H9 (cell line): ENCODE measurements around the gene DMRTB1. TPM values are rescaled to one million over a fixed set of nuclear protein-coding genes. Genes with fewer than 3 reads are reported as not detected.
A peak's percentile ranks its signal among the peaks of the same experiment; 100 is the strongest.

ENCODE experiments used
- DNase-seq: peaks from one replicate; pipeline ENCODE4 v3.0.0-alpha.2; 2017
- H2AFZ ChIP-seq: one replicate; pipeline ENCODE4 v1.6.1; 2013; ENCODE audit warnings: mild to moderate bottlenecking, low read length, control low read depth, moderate library complexity
- H2AK5ac ChIP-seq: 2 replicates; pipeline ENCODE4 v1.6.1; 2013; ENCODE audit warnings: low read length, control low read depth, mixed read lengths; ENCODE audit not compliant: insufficient read length
- H2BK120ac ChIP-seq: one replicate; pipeline ENCODE4 v1.6.1; 2013; ENCODE audit warnings: low read depth, mild to moderate bottlenecking, low read length, control low read depth, inconsistent platforms; ENCODE audit not compliant: poor library complexity, severe bottlenecking
- H2BK12ac ChIP-seq: 2 replicates; pipeline ENCODE4 v1.6.1; 2013; ENCODE audit warnings: low read length, control low read depth, mixed read lengths, low read depth; ENCODE audit not compliant: insufficient read length
- H2BK15ac ChIP-seq: 2 replicates; pipeline ENCODE4 v1.6.1; 2013; ENCODE audit warnings: low read depth, low read length, control low read depth
- H2BK20ac ChIP-seq: one replicate; pipeline ENCODE4 v1.6.1; 2013; ENCODE audit warnings: low read depth, mild to moderate bottlenecking, low read length, control low read depth, inconsistent platforms; ENCODE audit not compliant: poor library complexity, severe bottlenecking
- H2BK5ac ChIP-seq: 2 replicates; pipeline ENCODE4 v1.6.1; 2013; ENCODE audit warnings: low read length, control low read depth, mixed read lengths; ENCODE audit not compliant: insufficient read length
- H3K14ac ChIP-seq: 2 replicates; pipeline ENCODE4 v1.6.1; 2013; ENCODE audit warnings: low read length, control low read depth; ENCODE audit not compliant: insufficient read depth
- H3K18ac ChIP-seq: 2 replicates; pipeline ENCODE4 v1.6.1; 2013; ENCODE audit warnings: low read depth, mild to moderate bottlenecking, mixed read lengths, low read length, control low read depth; ENCODE audit not compliant: insufficient read length
- H3K23ac ChIP-seq: 2 replicates; pipeline ENCODE4 v1.6.1; 2013; ENCODE audit warnings: low read length, control low read depth, mixed read lengths, low read depth; ENCODE audit not compliant: insufficient read length
- H3K23me2 ChIP-seq: 2 replicates; pipeline ENCODE4 v1.6.1; 2013; ENCODE audit warnings: low read depth, mild to moderate bottlenecking, mixed read lengths, low read length, control low read depth; ENCODE audit not compliant: insufficient read length, poor library complexity, severe bottlenecking
- H3K27ac ChIP-seq: 2 replicates; pipeline ENCODE4 v1.5.1; 2013; ENCODE audit warnings: low read length, control low read depth, mixed read lengths, low read depth; ENCODE audit not compliant: insufficient read length
- H3K27me3 ChIP-seq: 2 replicates; pipeline ENCODE4 v1.6.1; 2013; ENCODE audit warnings: low read length, control low read depth, inconsistent platforms; ENCODE audit not compliant: insufficient read depth
- H3K4ac ChIP-seq: 2 replicates; pipeline ENCODE4 v1.6.1; 2013; ENCODE audit warnings: low read depth, mild to moderate bottlenecking, control low read depth, inconsistent platforms, low read length, moderate library complexity
- H3K4me1 ChIP-seq: 2 replicates; pipeline ENCODE4 v1.6.1; 2013; ENCODE audit warnings: low read length, control low read depth, inconsistent platforms; ENCODE audit not compliant: insufficient read depth
- H3K4me2 ChIP-seq: 2 replicates; pipeline ENCODE4 v1.6.1; 2013; ENCODE audit warnings: low read length, control low read depth, mixed read lengths; ENCODE audit not compliant: insufficient read length, insufficient read depth
- H3K56ac ChIP-seq: 2 replicates; pipeline ENCODE4 v1.6.1; 2013; ENCODE audit warnings: low read depth, mild to moderate bottlenecking, mixed read lengths, low read length, control low read depth; ENCODE audit not compliant: insufficient read length
- H3K79me1 ChIP-seq: 2 replicates; pipeline ENCODE4 v1.6.1; 2013; ENCODE audit warnings: low read depth, mild to moderate bottlenecking, moderate library complexity, low read length, control low read depth, inconsistent platforms; ENCODE audit not compliant: insufficient read depth, poor library complexity, severe bottlenecking
- H3K79me2 ChIP-seq: 2 replicates; pipeline ENCODE4 v1.6.1; 2013; ENCODE audit warnings: low read length, control low read depth, inconsistent platforms; ENCODE audit not compliant: insufficient read depth
- H3K9ac ChIP-seq: 2 replicates; pipeline ENCODE4 v1.6.1; 2013; ENCODE audit warnings: low read length, control low read depth, mixed read lengths; ENCODE audit not compliant: insufficient read length; ENCODE audit errors: extremely low read depth
- H3K9me3 ChIP-seq: one replicate; pipeline ENCODE4 v1.6.1; 2013; ENCODE audit warnings: low read depth, low read length, inconsistent platforms; ENCODE audit not compliant: control insufficient read depth
- H3T11ph ChIP-seq: one replicate; pipeline ENCODE4 v1.6.1; 2013; ENCODE audit warnings: mild to moderate bottlenecking, low read length, control low read depth, inconsistent platforms
- H4K20me1 ChIP-seq: one replicate; pipeline ENCODE4 v1.6.1; 2013; ENCODE audit not compliant: control insufficient read depth, insufficient read length, insufficient read depth
- H4K5ac ChIP-seq: 2 replicates; pipeline ENCODE4 v1.6.1; 2013; ENCODE audit warnings: low read depth, mild to moderate bottlenecking, mixed read lengths, low read length, control low read depth; ENCODE audit not compliant: insufficient read length
- H4K8ac ChIP-seq: replicated peaks from 2 replicates; pipeline ENCODE4 v1.6.1; 2013; ENCODE audit warnings: low read length, control low read depth, mixed read lengths, low read depth; ENCODE audit not compliant: insufficient read length
- H4K91ac ChIP-seq: 2 replicates; pipeline ENCODE4 v1.6.1; 2013; ENCODE audit warnings: low read depth, mild to moderate bottlenecking, moderate library complexity, mixed read lengths, low read length, control low read depth; ENCODE audit not compliant: insufficient read length
- H3K27ac Mint-ChIP-seq, 3 experiments: 2 replicates in 2 of 3; 3 replicates in 1 of 3; pipeline ENCODE4 v1.8.0; 2020 to 2021; ENCODE audit warnings: mixed read lengths in 3 of 3, mild to moderate bottlenecking in 1 of 3, moderate library complexity in 1 of 3
- H3K27me3 Mint-ChIP-seq: 2 replicates; pipeline ENCODE4 v1.8.0; 2021; ENCODE audit warnings: low read depth, mild to moderate bottlenecking, moderate library complexity, mixed read lengths
- H3K36me3 Mint-ChIP-seq, 3 experiments: 2 replicates in 2 of 3; 3 replicates in 1 of 3; pipeline ENCODE4 v1.8.0; 2020 to 2021; ENCODE audit warnings: low read depth in 3 of 3, mixed read lengths in 3 of 3; ENCODE audit not compliant: insufficient read depth in 1 of 3
- H3K4me1 Mint-ChIP-seq, 2 experiments: 2 replicates each; pipeline ENCODE4 v1.8.0; 2020; ENCODE audit warnings: mixed read lengths in 2 of 2
- H3K4me3 Mint-ChIP-seq, 2 experiments: 2 replicates in 1 of 2; 3 replicates in 1 of 2; pipeline ENCODE4 v1.8.0; 2020 to 2021; ENCODE audit warnings: mild to moderate bottlenecking in 2 of 2, mixed read lengths in 2 of 2, moderate library complexity in 1 of 2
- H3K9me3 Mint-ChIP-seq, 2 experiments: 2 replicates in 1 of 2; 3 replicates in 1 of 2; pipeline ENCODE4 v1.8.0; 2020; ENCODE audit warnings: mild to moderate bottlenecking in 2 of 2, mixed read lengths in 2 of 2, moderate library complexity in 1 of 2
- CTCF ChIP-seq: fragments of 200-600 bp; sonication (generic); conservative IDR thresholded peaks from 3 replicates; pipeline ENCODE4 v1.8.0; 2021; ENCODE audit warnings: antibody characterized with exemption, mild to moderate bottlenecking
- WGBS: extraction: QIAGEN DNeasy Blood & Tissue Kit; methylation state at CpG from one replicate; pipeline ENCODE4 v1.1.7; 2013; ENCODE audit warnings: missing lambda C conversion rate, low lambda C conversion rate, mixed read lengths; ENCODE audit not compliant: insufficient read length; ENCODE audit errors: extremely low coverage; 5-methylcytosine and 5-hydroxymethylcytosine counted together
- total RNA-seq: library from RNA; stranded (reverse); gene quantifications from 2 replicates; pipeline ENCODE4 v1.2.1, GENCODE V29; 2021

The DMRTB1 gene
- total RNA-seq, 1 experiment from 2014 or later: not detected

- peak overlapping the region in 1 of 3 experiments; percentile 68; a peak in 1 of 7 replicates for H3K27ac Mint-ChIP-seq
- H3K4me3 Mint-ChIP-seq: no peak overlapping the region; a peak in 1 of 5 replicates
- Histone ChIP-seq H4K5ac (no peak overlapping the region), H2BK20ac (no peak overlapping the region), H3K14ac (peak overlapping the region; percentile 16; the same call in 1 of the 2 replicates), H2BK5ac (no peak overlapping the region), H3K23ac (no peak overlapping the region), H2BK12ac (no peak overlapping the region), H3K4me2 (no peak overlapping the region), H2AK5ac (no peak overlapping the region), H3K79me1 (no peaks in the 10 kb centered on the region), H3K23me2 (no peaks in the 10 kb centered on the region), H3K4me1 (no peaks in the 10 kb centered on the region), H4K20me1 (no peaks in the 10 kb centered on the region), H3K9me3 (no peaks in the 10 kb centered on the region), H3K9ac (no peak overlapping the region), H4K91ac (no peak overlapping the region), H2BK15ac (no peak overlapping the region), H3K79me2 (no peaks in the 10 kb centered on the region), H3T11ph (no peak overlapping the region), H3K56ac (no peak overlapping the region), H3K27ac (no peak overlapping the region), H3K4ac (no peak overlapping the region), H3K18ac (no peak overlapping the region), H4K8ac (no peak overlapping the region), H2AFZ (no peak overlapping the region), H2BK120ac (no peak overlapping the region), H3K27me3 (no peaks in the 10 kb centered on the region)
- H3K4me1 Mint-ChIP-seq: peaks cover 14 to 22% of the 10 kb centered on the region in 2 experiments
- no peak for TF ChIP-seq CTCF
- H3K27me3 Mint-ChIP-seq: peaks cover 4% of the 10 kb centered on the region
- peaks cover 0 to 2% of the 10 kb centered on the region in 2 experiments; a peak in 1 of 5 replicates for H3K9me3 Mint-ChIP-seq
- DNase-seq: no peak
- H3K36me3 Mint-ChIP-seq: no peaks in the 10 kb centered on the region; a peak in 2 of 7 replicates
- no CpG with 5 or more reads among the region's 7 CpGs for WGBS
Measured at GRCh38 chr1:53513846-53514245, 54.6 kb downstream of the DMRTB1 start.
